Subcutaneous adipose tissue (tissue), 4 donors: Measurements from ENCODE around the gene TRIP13. TPM values are rescaled to one million over a fixed set of nuclear protein-coding genes. Genes with fewer than 3 reads are reported as not detected.

Source experiments
- CTCF ChIP-seq: fragments of 450-650 bp; IDR thresholded peaks from one replicate; pipeline ENCODE4 v1.5.1; 2016; ENCODE audit warnings: low read depth, mild to moderate bottlenecking, control low read depth, antibody characterized with exemption, moderate library complexity
- total RNA-seq, 4 donors: library from RNA; depleted of rRNA; stranded (reverse); fragments of >200 nt; gene quantifications; one replicate each; pipeline ENCODE4 v1.1.0, GENCODE V29; 2016

TRIP13 gene
- total RNA-seq, 4 donors from 2014 or later: 0.75 to 2.4 (median 1.5) TPM; not detected in 1

GRCh38 chr5:963673-964531 is 71.2 kb downstream of the TRIP13 start:
- TF ChIP-seq CTCF: no peak

GRCh38 chr5:964821-965220 is 72.1 kb downstream of the TRIP13 start:
- TF ChIP-seq CTCF: no peak

- no peak for TF ChIP-seq CTCF
These were observed 73.1 kb downstream of the TRIP13 start for GRCh38 chr5:965604-966344.

GRCh38 chr5:966345-966710 is 73.6 kb downstream of the TRIP13 start:
- no peak for TF ChIP-seq CTCF

- TF ChIP-seq CTCF: no peak
These were observed 74.3 kb downstream of the TRIP13 start for GRCh38 chr5:966941-967340.

Other genes with a start within 250 kb of the TRIP13 start
- gene TPPP, start 199.5 kb upstream of the TRIP13 start, total RNA-seq: 1 to 10 TPM; 1.1 to 8.1 (median 2.8) TPM
- gene ZDHHC11B, start 108.2 kb upstream of the TRIP13 start, total RNA-seq: 1 to 10 TPM in 1 of 4 donors, under 1 TPM in 3; 0.19 to 2.3 (median 0.39) TPM
- 1 to 10 TPM in 2 of 4 donors, under 1 TPM in 2; 0.88 to 4.5 (median 1.3) TPM for gene ZDHHC11, start 41.9 kb upstream of the TRIP13 start, total RNA-seq
- 10 to 100 TPM; 22.6 to 34.5 (median 29.8) TPM for gene BRD9, start 83 bp upstream of the TRIP13 start, total RNA-seq
- gene NKD2, start 115.9 kb downstream of the TRIP13 start, total RNA-seq: 1 to 10 TPM in 1 of 4 donors, not detected in 3; 1.1 TPM
- 10 to 100 TPM; 12.9 to 34.3 (median 20.7) TPM for gene SLC12A7, start 219.2 kb downstream of the TRIP13 start, total RNA-seq